ENCODE results near the gene TMEM183A. TPM values are rescaled to one million over a fixed set of nuclear protein-coding genes. Genes with fewer than 3 reads are reported as not detected.

The TMEM183A gene
- polyA plus RNA-seq, 1 donor from 2014 or later: 46.7 TPM

DNA sequence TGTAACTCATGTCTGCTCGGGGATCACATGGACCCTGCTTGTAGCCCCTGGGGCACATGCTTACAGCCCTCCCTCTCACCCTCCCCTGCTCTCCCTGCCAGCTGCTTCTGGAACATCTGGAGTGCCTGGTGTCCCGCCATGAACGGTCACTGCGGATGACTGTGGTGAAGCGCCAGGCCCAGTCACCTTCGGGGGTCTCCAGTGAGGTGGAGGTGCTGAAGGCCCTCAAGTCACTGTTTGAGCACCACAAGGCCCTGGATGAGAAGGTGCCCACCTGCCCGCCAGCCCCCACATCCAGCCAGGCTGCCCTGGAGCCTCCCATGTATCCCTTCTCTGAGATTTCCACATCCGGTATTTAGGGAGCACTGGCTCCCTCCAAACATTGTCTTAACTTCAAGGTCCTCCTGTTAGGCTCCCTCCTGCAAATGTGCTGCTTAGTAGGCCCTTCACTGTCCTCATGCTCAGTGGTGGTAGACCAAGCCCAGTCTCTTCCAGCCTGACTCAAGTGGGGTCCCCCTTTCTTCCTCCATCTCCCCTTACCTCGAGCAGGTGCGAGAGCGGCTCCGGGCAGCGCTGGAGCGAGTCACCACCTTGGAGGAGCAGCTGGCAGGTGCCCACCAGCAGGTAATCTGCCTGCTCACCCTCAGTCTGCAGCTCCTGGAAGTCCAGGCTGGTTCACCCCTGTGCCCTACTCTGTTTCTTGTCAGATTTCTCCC, 36.8 kb downstream of the TMEM183A start:
- Mint-ChIP-seq H3K27ac (no peak overlapping the region), H3K36me3 (no peaks in the 10 kb centered on the region), H3K4me3 (no peak overlapping the region), H3K9me3 (no peaks in the 10 kb centered on the region), H3K27me3 (peaks cover 13% of the 10 kb centered on the region), H3K4me1 (peaks cover 0 to 3% (median 1%) of the 10 kb centered on the region in 3 donors)

DNA sequence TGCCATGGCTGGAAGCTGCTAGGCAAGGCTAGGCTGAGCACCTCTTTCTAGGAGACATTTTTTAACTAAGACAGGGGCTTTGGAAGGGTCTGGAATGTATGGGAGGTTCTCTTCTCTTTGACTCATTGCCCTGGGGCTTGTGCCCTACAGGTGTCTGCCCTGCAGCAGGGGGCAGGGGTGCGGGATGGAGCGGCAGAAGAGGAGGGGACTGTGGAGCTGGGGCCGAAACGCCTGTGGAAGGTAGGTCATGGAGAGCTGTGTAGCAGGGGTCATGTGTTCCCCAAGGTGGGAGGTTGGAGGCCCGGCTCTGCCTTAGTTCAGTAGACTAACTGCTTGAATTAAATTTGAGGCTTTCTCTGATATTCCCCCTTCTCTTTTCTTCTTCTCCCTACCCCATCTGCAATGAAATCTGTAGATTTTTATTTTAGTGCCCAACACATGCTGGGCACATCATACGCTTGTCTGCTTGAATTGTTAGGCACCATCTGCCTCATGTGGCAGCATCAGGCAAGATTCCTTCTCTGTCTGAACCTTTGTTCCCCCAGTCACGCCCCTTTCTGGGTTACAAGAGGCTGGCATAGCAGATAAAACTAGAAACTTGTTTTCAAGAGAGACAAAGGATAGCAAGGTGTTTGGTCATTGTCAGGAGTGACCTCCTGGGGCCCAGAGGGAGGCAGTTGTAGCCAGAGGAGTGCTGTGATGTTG, 37.5 kb downstream of the TMEM183A start:
- Mint-ChIP-seq H3K4me1 (peaks cover 0 to 2% (median 0%) of the 10 kb centered on the region in 3 donors), H3K27me3 (peaks cover 10% of the 10 kb centered on the region), H3K27ac (no peak overlapping the region), H3K4me3 (peak overlapping the region in 1 of 4 donors; percentile 20), H3K36me3 (no peaks in the 10 kb centered on the region), H3K9me3 (no peaks in the 10 kb centered on the region)

DNA sequence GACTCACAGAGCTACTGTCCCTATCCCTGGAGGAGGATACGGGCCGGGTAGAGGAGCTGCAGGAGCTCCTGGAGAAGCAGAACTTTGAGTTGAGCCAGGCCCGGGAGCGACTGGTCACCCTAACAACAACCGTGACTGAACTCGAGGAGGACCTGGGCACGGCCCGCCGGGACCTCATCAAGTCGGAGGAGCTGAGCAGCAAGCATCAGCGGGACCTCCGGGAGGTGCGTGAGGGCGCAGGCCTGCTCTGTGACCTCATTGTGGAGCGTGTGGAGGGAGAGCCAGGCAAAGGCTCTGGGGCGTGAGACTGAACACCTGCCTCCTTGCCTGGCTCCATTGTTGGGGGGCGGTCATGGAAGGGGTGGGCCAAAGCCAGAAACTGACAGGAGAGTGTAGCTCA, 38.2 kb downstream of the TMEM183A start:
- Mint-ChIP-seq H3K9me3 (no peaks in the 10 kb centered on the region), H3K36me3 (no peaks in the 10 kb centered on the region), H3K4me3 (no peak overlapping the region), H3K27ac (no peak overlapping the region), H3K27me3 (peaks cover 11% of the 10 kb centered on the region), H3K4me1 (peaks cover 0 to 2% (median 0%) of the 10 kb centered on the region in 3 donors)

DNA sequence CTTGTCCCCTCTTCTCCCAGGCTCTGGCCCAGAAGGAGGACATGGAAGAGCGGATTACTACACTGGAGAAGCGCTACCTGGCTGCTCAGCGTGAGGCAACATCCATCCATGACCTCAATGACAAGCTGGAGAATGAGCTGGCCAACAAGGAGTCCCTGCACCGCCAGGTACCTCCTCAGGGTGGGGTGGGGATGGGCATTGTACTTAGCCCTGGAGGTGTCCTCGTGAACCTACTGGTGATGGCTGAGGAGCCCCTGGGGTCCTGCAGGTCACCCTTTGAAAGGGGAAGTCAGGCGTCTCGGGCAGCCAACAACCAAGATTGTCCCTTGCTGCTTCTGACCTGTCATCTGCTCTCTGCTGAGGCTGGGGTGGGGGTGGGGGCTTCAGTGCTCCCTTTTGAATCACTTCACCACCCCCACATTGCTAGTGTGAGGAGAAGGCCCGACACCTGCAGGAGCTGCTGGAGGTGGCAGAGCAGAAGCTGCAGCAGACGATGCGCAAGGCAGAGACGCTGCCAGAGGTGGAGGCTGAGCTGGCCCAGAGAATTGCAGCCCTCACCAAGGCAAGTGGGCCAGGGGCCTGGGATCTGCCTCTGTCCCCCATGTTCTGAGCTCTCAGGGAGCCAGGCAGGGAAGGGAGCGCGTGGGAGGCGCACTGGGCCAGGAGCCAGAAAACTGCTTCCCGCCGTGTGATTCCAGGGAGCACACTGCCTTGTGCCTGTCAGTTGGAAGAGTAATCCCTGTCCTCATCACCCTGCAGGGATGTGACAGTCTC, 38.8 kb downstream of the TMEM183A start:
- Mint-ChIP-seq H3K36me3 (no peaks in the 10 kb centered on the region), H3K4me1 (no peaks in the 10 kb centered on the region), H3K9me3 (no peaks in the 10 kb centered on the region), H3K27me3 (peaks cover 15% of the 10 kb centered on the region), H3K27ac (no peak overlapping the region), H3K4me3 (no peak overlapping the region)

DNA sequence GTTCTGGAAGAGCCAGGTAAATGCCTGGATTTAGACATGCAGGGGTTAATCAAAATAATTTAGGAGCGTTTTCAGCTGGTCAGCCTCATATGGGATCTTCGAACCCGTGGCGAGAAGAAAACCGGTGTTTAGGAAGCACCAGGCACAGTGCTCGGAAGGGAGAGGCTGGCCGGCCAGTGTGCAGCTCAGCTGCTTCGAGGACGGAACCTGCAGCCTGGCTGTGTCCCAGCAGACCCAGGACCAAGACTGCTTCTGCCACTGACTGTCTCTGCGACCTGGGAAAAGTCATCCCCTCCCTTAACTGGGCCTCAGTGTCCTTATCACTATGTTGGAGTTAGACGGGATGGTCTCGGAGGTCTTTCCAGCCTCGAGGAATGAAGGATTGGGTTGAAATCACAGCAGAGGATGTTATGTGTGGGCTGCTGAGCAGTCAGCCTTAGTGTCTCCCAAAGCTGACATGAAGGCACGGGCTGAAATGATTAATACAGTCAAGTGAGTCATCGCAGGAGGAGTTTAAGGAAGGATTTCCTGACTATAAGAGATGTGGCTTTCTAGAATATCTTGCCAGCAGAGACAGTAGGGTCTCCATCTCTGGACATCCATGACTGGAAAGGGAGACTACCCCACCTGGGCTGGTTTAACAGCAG, 39.9 kb downstream of the TMEM183A start:
- H3K36me3 Mint-ChIP-seq: no peaks in the 10 kb centered on the region
- peaks cover 22% of the 10 kb centered on the region for H3K27me3 Mint-ChIP-seq
- H3K4me3 Mint-ChIP-seq: no peak overlapping the region
- no peak overlapping the region for H3K27ac Mint-ChIP-seq
- H3K9me3 Mint-ChIP-seq: no peaks in the 10 kb centered on the region
- no peaks in the 10 kb centered on the region for H3K4me1 Mint-ChIP-seq

DNA sequence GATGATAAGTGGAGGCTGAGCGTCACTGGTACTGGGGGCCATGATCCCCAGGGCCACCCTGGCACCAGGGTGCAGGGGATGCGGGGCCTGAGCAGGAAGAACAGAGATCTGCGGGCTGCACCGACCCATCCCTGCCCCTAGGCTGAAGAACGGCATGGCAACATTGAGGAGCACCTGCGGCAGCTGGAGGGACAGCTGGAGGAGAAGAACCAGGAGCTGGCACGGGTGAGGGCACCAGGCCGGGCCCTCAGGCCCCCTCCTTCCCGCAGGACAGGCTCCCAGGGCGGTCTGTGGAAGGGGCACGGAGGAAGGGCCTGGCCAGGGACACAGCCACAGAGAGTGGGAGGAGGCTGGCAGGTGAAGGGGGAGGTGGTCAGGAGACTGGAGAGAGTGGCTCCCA, 40.9 kb downstream of the TMEM183A start:
- Mint-ChIP-seq H3K36me3 (no peaks in the 10 kb centered on the region), H3K9me3 (no peaks in the 10 kb centered on the region), H3K27ac (no peak overlapping the region), H3K4me1 (no peaks in the 10 kb centered on the region), H3K4me3 (no peak overlapping the region), H3K27me3 (peaks cover 25% of the 10 kb centered on the region)

DNA sequence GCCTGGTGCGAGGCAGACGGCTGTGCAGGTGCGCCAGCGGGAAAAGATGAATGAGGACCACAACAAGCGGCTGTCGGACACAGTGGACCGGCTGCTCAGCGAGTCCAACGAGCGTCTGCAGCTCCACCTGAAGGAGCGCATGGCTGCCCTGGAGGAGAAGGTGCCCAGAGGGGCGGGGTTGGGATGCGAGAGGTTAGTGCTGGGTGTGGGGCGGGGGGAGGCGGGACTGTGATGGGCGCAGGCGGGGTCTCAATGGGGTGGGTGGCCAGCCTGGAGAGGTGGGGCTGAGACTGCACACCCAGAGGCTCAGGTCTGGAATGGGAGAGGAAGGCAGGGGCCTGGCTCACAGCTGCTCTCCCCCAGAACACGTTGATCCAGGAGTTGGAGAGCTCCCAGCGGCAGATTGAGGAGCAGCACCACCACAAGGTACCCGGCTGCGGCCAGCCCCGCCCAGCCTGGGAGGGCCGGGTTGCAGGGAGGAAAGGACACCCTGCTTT, 41.4 kb downstream of the TMEM183A start:
- no peaks in the 10 kb centered on the region for H3K4me1 Mint-ChIP-seq
- no peak overlapping the region for H3K4me3 Mint-ChIP-seq
- no peak overlapping the region for H3K27ac Mint-ChIP-seq
- no peaks in the 10 kb centered on the region for H3K9me3 Mint-ChIP-seq
- no peaks in the 10 kb centered on the region for H3K36me3 Mint-ChIP-seq
- peaks cover 25% of the 10 kb centered on the region for H3K27me3 Mint-ChIP-seq

DNA sequence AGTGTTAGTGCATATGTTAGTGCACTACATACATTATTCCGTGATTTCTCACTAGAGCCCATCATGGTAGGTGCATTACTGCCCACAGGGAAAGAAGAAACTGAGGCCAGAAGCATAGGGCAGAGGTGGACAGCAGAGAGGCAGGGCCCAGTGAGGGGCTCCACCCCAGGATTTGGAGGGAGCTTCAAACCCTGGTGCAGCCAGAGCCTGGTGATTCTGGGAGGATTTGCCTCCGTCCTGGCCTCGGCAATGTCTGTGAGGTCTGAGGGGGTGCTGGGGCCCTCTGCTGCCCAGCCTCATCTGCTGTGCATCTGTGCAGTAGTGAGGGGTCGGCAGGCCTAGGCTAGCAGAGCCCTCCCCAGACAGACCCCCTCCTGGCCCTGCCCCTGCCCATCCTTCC, 41.9 kb downstream of the TMEM183A start:
- Mint-ChIP-seq H3K4me1 (no peaks in the 10 kb centered on the region), H3K36me3 (no peaks in the 10 kb centered on the region), H3K9me3 (no peaks in the 10 kb centered on the region), H3K27ac (no peak overlapping the region), H3K4me3 (no peak overlapping the region), H3K27me3 (peaks cover 25% of the 10 kb centered on the region)

DNA sequence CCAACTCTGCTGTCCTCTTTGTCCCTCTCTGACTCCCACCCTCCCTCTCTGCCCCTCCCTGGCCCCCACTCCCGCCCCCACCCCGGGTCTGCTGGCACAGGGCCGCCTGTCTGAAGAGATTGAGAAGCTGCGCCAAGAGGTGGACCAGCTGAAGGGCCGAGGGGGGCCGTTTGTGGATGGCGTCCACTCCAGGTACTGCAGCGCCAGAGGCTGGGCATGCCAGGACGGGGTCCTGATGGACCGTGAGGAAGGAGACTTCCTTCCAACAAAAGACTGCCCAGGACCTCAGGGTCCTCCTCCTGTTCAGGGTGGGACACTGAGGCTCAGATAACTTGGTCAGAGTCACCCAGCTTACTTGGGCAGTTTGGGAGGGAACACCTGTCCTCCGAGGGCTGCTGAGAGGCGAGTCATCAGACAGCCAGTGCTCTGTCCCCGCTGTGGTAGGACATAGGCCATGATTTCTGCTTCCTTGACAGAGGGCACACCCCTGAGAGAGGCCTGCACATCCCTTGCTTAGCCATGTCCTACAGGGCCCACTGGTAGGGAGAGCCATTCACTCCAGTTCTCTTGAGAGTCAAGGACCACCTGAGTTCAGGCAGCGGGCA, 42.5 kb downstream of the TMEM183A start:
- H3K27me3 Mint-ChIP-seq: peaks cover 25% of the 10 kb centered on the region
- no peak overlapping the region for H3K27ac Mint-ChIP-seq
- H3K9me3 Mint-ChIP-seq: no peaks in the 10 kb centered on the region
- H3K4me3 Mint-ChIP-seq: no peak overlapping the region
- H3K36me3 Mint-ChIP-seq: no peaks in the 10 kb centered on the region
- no peaks in the 10 kb centered on the region for H3K4me1 Mint-ChIP-seq

DNA sequence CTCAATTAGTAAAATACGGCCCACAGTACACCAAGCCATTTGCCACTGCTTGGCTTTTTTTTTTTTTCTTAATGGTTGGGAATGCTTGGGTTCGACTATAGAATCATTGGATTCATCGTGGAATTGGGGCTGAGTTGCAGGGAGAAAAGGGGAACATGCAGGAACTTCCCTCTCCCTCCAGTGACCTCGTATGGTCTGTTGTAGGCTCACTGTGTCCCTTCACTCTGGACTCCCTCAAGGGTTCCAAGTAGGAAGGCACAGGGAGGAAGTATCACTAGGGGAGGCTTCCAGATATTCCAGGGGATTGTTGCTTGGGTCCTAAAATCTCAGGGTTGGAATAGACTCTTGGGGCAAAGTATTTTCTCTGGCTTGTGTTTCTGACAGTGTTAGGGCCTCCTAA, 43.7 kb downstream of the TMEM183A start:
- Mint-ChIP-seq H3K4me1 (no peaks in the 10 kb centered on the region), H3K36me3 (no peaks in the 10 kb centered on the region), H3K4me3 (no peak overlapping the region), H3K9me3 (no peaks in the 10 kb centered on the region), H3K27ac (no peak overlapping the region), H3K27me3 (peaks cover 22% of the 10 kb centered on the region)

DNA sequence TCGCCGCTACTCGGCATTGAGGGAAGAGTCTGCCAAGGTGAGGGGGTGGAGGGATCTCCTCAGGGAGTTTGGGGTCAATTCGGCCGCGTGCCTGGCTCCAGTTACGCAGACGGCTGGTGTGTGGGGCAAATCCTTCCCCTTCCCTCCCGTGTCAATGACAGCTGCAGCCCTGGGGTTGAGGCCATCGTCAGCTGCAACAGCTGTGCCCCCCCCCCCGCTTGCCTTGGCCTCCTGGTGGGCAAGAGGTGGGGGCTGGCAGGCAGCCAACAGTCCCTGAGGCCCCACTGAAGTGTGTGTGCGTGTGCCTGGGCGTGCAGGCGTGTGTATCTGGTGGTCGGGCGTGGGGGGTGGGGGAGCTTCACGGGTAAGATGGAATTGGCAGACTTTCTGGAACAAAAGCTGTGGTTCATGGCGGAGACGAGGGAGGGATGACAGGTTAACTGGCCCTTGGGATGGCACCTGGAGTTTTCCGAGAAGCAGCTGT, 44.7 kb downstream of the TMEM183A start:
- H3K27me3 Mint-ChIP-seq: peaks cover 26% of the 10 kb centered on the region
- H3K9me3 Mint-ChIP-seq: no peaks in the 10 kb centered on the region
- H3K4me3 Mint-ChIP-seq: no peak overlapping the region
- no peaks in the 10 kb centered on the region for H3K4me1 Mint-ChIP-seq
- no peak overlapping the region for H3K27ac Mint-ChIP-seq
- no peaks in the 10 kb centered on the region for H3K36me3 Mint-ChIP-seq

DNA sequence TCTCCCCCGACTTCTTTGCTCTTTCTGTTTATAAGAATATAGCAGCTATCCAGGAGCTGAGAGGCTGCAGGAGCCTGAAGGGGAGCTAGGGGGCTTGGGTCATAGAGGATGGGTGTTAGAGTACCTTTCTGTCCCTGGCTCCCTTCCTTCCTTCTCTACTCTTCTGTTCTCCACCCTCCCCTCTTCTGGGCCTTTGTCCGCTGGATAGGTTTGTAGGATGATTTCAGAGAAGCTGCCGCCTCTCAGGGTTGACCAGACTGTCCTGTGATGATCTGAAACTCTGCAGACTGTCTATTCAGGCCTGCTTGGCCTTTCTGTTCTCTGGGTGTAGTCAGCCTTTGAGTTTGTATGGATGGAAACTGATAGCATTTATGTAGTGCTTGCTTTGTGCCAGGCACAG, 45.4 kb downstream of the TMEM183A start:
- H3K27me3 Mint-ChIP-seq: peaks cover 26% of the 10 kb centered on the region
- H3K36me3 Mint-ChIP-seq: no peaks in the 10 kb centered on the region
- no peak overlapping the region for H3K4me3 Mint-ChIP-seq
- H3K9me3 Mint-ChIP-seq: no peaks in the 10 kb centered on the region
- H3K4me1 Mint-ChIP-seq: peaks cover 0 to 2% (median 0%) of the 10 kb centered on the region in 3 donors
- H3K27ac Mint-ChIP-seq: no peak overlapping the region

DNA sequence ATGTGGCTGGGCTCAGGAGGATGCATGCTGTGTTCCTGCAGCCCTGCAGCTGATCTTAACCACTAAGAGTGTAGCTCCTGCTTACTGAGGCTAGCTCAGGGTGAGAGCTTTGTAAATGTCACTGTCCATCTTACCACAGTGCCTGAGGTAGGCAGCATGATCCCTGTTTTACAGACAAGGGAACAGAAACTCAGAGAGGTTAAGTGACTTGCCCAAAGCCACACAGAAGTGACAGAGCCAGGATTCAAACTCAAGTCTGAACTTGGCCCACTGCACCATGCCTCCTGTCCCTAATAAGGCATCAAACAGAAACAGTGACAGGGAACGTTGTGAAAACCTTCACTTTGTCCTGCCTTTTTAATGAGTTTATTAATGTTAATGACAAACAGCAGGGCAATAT, 47.0 kb downstream of the TMEM183A start:
- Mint-ChIP-seq H3K27ac (no peak overlapping the region), H3K36me3 (no peaks in the 10 kb centered on the region), H3K9me3 (no peaks in the 10 kb centered on the region), H3K4me3 (no peak overlapping the region), H3K4me1 (peaks cover 0 to 3% (median 0%) of the 10 kb centered on the region in 3 donors), H3K27me3 (peaks cover 31% of the 10 kb centered on the region)

DNA sequence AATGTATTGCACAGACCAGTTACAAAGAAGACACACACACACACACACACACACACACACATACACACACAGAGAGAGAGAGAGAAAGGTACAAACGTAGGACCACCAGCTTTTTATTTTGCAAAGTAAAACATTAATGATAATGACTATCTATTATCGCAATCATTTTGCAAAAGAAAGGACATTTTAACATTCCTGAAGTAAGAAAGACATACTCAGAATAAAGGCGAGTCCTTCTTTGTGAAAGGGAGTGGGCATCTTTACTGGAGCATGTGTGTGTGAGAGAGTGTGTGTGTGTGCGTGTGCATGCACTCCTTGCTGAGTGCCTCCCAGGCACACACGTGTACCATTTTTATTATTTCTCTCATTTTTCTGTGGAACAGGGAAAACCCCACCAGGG, 47.5 kb downstream of the TMEM183A start:
- H3K27ac Mint-ChIP-seq: no peak overlapping the region
- H3K27me3 Mint-ChIP-seq: peaks cover 31% of the 10 kb centered on the region
- no peak overlapping the region for H3K4me3 Mint-ChIP-seq
- H3K9me3 Mint-ChIP-seq: no peaks in the 10 kb centered on the region
- no peaks in the 10 kb centered on the region for H3K36me3 Mint-ChIP-seq
- peaks cover 0 to 3% (median 0%) of the 10 kb centered on the region in 3 donors for H3K4me1 Mint-ChIP-seq
